Skeletal muscle tissue (tissue), 1 donor: ENCODE measurements around the gene PLAAT1. TPM values are rescaled to one million over a fixed set of nuclear protein-coding genes. Genes with fewer than 3 reads are reported as not detected.

Source experiments
- total RNA-seq: library from RNA; depleted of rRNA; stranded (reverse); fragments of >200 nt; gene quantifications from one replicate; pipeline ENCODE4 v1.2.3, GENCODE V29; 2014

Gene PLAAT1
- total RNA-seq, 1 donor from 2014 or later = 14.6 TPM

Other genes with a start within 250 kb of the PLAAT1 start
- not detected for gene ATP13A5, start 137.5 kb downstream of the PLAAT1 start, total RNA-seq